Natural killer cell treated with Interleukin-12 subunit alpha and Interleukin-12 subunit beta and Interleukin-15 and Interleukin-18, amount 100 ng/mL, for 72 hours (primary cell): Measurements from ENCODE around the gene SMAD7. TPM values are rescaled to one million over a fixed set of nuclear protein-coding genes. Genes with fewer than 3 reads are reported as not detected.

Experiments
- ATAC-seq, 2 donors: fragments of 150-1000 bp; cut with Tn5 transposase in 1 of 2; sonication (Bioruptor Pico), chemical (Tn5 transposase) in 1 of 2; 2 replicates each; pipeline ENCODE4 v1.10.0; 2021
- DNase-seq: peaks from one replicate; pipeline ENCODE4 v3.0.0; 2022; ENCODE audit warnings: low spot score
- H3K27ac Mint-ChIP-seq, 2 donors: 1 replicate in 1 of 2; 2 replicates in 1 of 2; pipeline ENCODE4 v1.8.0; 2022; ENCODE audit warnings: mixed read lengths in 2 of 2, mild to moderate bottlenecking in 1 of 2, moderate library complexity in 1 of 2
- H3K27me3 Mint-ChIP-seq, 2 donors: 1 replicate in 1 of 2; 2 replicates in 1 of 2; pipeline ENCODE4 v1.8.0; 2022; ENCODE audit warnings: mixed read lengths in 2 of 2
- H3K36me3 Mint-ChIP-seq: one replicate; pipeline ENCODE4 v1.8.0; 2022; ENCODE audit warnings: mixed read lengths
- H3K4me1 Mint-ChIP-seq, 2 donors: 1 replicate in 1 of 2; 2 replicates in 1 of 2; pipeline ENCODE4 v1.8.0; 2022; ENCODE audit warnings: low read depth in 2 of 2, mixed read lengths in 2 of 2, mild to moderate bottlenecking in 1 of 2
- H3K4me3 Mint-ChIP-seq: one replicate; pipeline ENCODE4 v1.8.0; 2022; ENCODE audit warnings: mixed read lengths
- H3K9me3 Mint-ChIP-seq: 2 replicates; pipeline ENCODE4 v1.8.0; 2022; ENCODE audit warnings: mixed read lengths
- total RNA-seq, 2 donors: library from RNA; stranded (reverse); gene quantifications; one replicate each; pipeline ENCODE4 v1.2.3, GENCODE V29; 2022

The SMAD7 gene
- total RNA-seq, 2 donors from 2014 or later = 49.1 to 85.8 TPM

- H3K4me3 Mint-ChIP-seq = peak overlapping the region; percentile 80
- H3K27me3 Mint-ChIP-seq = no peaks in the 10 kb centered on the region
- peaks cover 4% of the 10 kb centered on the region for H3K36me3 Mint-ChIP-seq
- peak overlapping the region; percentile 93 to 96 for H3K27ac Mint-ChIP-seq
- H3K4me1 Mint-ChIP-seq = peaks cover 90 to 97% of the 10 kb centered on the region in 2 donors
- DNase-seq = no peak
- no peaks in the 10 kb centered on the region for H3K9me3 Mint-ChIP-seq
- peak in 1 of 2 donors; percentile 71 for ATAC-seq
Observed at GRCh38 chr18:48931680-48932461, 18.9 kb downstream of the SMAD7 start.

- H3K4me1 Mint-ChIP-seq = peaks cover 89 to 98% of the 10 kb centered on the region in 2 donors
- DNase-seq (no peak), ATAC-seq (no peak)
- no peaks in the 10 kb centered on the region for H3K27me3 Mint-ChIP-seq
- H3K9me3 Mint-ChIP-seq = no peaks in the 10 kb centered on the region
- peaks cover under 1% of the 10 kb centered on the region for H3K36me3 Mint-ChIP-seq
- peak overlapping the region; percentile 93 to 96 for H3K27ac Mint-ChIP-seq
- H3K4me3 Mint-ChIP-seq = peak overlapping the region; percentile 80
Observed at GRCh38 chr18:48930926-48931325, 19.8 kb downstream of the SMAD7 start.

GRCh38 chr18:48929941-48930713, 20.6 kb downstream of the SMAD7 start:
- peak overlapping the region; percentile 93 to 96 for H3K27ac Mint-ChIP-seq
- H3K27me3 Mint-ChIP-seq = no peaks in the 10 kb centered on the region
- DNase-seq (no peak), ATAC-seq (no peak)
- H3K4me1 Mint-ChIP-seq = peaks cover 87 to 98% of the 10 kb centered on the region in 2 donors
- H3K4me3 Mint-ChIP-seq = peak overlapping the region; percentile 80
- no peaks in the 10 kb centered on the region for H3K9me3 Mint-ChIP-seq
- no peaks in the 10 kb centered on the region for H3K36me3 Mint-ChIP-seq

- ATAC-seq = no peak
- Mint-ChIP-seq H3K4me1 (peaks cover 85 to 98% of the 10 kb centered on the region in 2 donors), H3K9me3 (no peaks in the 10 kb centered on the region), H3K36me3 (no peaks in the 10 kb centered on the region), H3K27me3 (no peaks in the 10 kb centered on the region), H3K27ac (peak overlapping the region; percentile 93 to 96), H3K4me3 (peak overlapping the region; percentile 80)
- DNase-seq = no peak
Observed at GRCh38 chr18:48929212-48929612, 21.6 kb downstream of the SMAD7 start.

DNA sequence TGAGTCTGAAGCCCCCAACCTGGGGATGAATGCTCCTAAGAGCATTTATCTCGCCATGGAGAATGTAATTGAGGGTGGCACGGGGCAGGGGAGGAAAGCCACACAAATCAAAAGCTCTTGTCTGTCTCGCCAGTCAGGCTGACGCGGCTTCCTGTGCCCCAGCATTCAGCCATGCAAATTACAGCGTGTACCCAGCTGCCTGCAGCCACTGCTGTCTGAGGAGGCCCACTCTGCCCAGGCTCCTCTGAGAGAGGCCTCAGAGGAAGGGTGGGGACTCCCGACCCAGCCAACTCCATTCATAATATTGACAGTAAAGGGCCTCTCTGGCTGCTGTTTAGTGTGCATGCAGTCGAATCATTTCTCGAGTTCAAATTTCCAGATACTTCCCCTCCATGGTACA, 22.0 kb downstream of the SMAD7 start:
- no peaks in the 10 kb centered on the region for H3K36me3 Mint-ChIP-seq
- ATAC-seq (peak; percentile 80 to 84), DNase-seq (peak; percentile 85)
- H3K4me3 Mint-ChIP-seq = peak overlapping the region; percentile 80
- no peaks in the 10 kb centered on the region for H3K27me3 Mint-ChIP-seq
- H3K9me3 Mint-ChIP-seq = no peaks in the 10 kb centered on the region
- peaks cover 85 to 98% of the 10 kb centered on the region in 2 donors for H3K4me1 Mint-ChIP-seq
- peak overlapping the region; percentile 93 to 96 for H3K27ac Mint-ChIP-seq

DNA sequence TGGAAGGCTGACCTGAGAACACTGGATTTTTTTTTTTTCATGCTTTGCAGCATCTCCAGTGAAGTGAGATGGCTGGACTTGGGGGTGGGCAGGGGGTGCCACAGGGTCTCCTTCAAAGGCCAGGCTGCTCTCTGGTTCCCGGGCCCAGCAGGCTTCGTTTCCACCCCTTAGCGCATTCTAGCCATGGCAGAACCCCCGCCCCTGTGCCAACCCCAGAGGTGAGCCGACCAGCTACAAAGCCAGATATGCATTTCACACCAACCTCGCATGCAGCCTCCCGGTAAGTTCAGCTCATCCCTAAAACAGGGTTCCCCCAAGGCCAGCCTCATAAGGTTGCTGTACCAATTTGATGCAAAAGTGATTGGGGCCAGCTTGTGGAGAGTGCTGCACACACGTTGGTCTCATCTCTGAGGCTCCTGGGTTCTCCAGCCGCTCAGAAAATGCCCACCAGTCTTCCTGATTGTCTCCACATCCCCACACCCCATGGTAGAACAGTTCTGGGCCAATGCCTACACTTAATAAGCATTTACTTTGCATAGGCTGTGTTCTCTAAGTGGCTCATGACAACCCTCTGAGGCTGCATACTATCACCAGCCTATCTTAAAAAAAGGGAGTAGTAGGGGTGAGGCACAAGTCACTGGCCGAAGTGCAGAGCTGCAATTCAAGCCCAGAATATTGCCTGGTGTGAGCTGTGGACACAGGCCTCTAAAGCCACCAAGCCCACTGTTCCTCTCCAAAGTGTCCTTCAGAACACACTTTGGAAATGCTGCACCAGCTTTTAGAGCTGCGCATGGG, 23.3 kb downstream of the SMAD7 start:
- H3K9me3 Mint-ChIP-seq = no peaks in the 10 kb centered on the region
- peak overlapping the region; percentile 80 for H3K4me3 Mint-ChIP-seq
- ATAC-seq (no peak), DNase-seq (no peak)
- H3K27ac Mint-ChIP-seq = peak overlapping the region; percentile 93 to 96
- no peaks in the 10 kb centered on the region for H3K27me3 Mint-ChIP-seq
- H3K36me3 Mint-ChIP-seq = no peaks in the 10 kb centered on the region
- peaks cover 87 to 98% of the 10 kb centered on the region in 2 donors for H3K4me1 Mint-ChIP-seq

DNA sequence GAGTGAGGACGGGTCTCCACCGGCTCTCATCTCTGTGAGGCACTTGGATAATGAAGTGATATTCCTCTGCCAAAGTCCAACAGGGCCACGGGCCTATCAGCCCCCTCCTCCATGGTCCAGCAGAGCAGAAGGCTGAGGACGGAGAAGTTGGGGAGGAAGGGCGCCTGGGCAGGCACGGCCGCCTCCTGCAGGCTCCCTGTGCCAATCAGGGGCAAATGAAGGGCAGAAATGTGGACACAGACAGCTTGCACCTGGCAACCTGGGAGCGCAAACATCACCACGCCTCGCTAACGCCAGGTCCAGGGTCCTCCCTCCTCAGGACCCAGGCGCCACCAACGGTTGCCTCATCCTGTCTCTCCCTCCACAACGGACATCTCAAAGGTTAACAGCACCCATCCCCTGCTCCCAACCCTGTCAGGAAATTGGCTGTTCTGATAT, 24.3 kb downstream of the SMAD7 start:
- DNase-seq (no peak), ATAC-seq (no peak)
- Mint-ChIP-seq H3K9me3 (no peaks in the 10 kb centered on the region), H3K4me1 (peaks cover 86 to 92% of the 10 kb centered on the region in 2 donors), H3K36me3 (no peaks in the 10 kb centered on the region), H3K4me3 (peak overlapping the region; percentile 80), H3K27ac (peak overlapping the region; percentile 93 to 96), H3K27me3 (no peaks in the 10 kb centered on the region)

DNA sequence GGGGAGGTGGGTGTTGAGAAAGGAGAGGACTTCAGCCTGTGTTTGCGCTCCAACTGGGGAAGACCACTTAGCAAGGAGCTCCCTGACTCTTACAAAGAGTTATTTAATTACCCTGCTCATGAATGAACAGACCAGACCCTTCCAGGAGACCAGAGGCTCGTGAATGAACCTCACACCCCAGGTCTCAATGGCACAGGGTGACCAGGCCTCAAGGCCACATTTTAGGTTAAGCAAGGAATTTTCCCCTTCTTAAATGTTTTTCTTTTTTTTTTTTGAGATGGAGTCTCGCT, 25.3 kb downstream of the SMAD7 start:
- Mint-ChIP-seq H3K27me3 (no peaks in the 10 kb centered on the region), H3K36me3 (peaks cover 7% of the 10 kb centered on the region), H3K27ac (peak overlapping the region; percentile 93 to 96), H3K4me1 (peaks cover 84 to 90% of the 10 kb centered on the region in 2 donors), H3K4me3 (peak overlapping the region; percentile 84), H3K9me3 (no peaks in the 10 kb centered on the region)
- no peak for ATAC-seq
- no peak for DNase-seq

DNA sequence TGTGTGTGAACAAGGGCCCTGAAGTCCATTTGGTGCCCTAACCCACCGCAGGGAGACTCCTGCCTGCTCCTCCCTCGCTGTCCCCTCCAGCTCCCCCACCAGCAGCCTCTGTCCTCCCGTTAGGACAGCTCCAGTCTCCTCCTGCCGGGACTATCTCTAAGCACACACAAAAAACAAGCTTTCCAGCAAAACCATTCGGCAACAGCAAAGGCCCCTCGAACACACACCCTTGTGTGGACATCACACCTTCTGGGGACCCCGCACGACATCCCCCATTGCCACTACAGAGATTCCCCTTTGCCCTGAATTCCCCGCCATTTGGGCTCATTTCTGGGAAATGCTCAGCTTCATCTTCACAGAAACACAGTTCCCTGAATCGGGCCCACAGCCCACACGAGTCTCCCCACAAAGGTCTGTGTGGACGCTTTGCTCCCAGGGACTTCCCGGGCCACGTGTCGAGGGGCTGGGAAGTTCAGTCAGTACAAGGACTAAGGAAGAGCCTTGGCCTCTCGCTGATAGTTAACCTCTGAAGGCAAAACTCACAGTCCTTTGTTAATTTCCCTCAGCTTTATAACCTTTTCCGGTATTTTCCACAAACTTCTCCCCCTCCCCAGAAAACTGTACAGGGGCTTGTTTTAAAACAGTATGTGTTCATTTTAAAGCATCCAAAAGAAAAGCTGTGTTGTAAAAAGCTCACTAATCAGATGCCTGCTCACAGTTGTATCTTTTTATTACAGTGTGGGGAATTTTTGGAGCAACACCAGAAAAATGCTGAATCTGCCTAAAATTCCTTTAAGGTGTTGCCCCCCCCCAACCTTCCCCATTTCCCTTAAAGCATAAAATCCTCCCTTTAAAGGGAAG, 25.9 kb downstream of the SMAD7 start:
- H3K27me3 Mint-ChIP-seq = no peaks in the 10 kb centered on the region
- peaks cover 83 to 89% of the 10 kb centered on the region in 2 donors for H3K4me1 Mint-ChIP-seq
- H3K4me3 Mint-ChIP-seq = peak overlapping the region; percentile 84
- H3K27ac Mint-ChIP-seq = peak overlapping the region; percentile 93 to 96
- peak; percentile 88 for DNase-seq
- peaks cover 12% of the 10 kb centered on the region for H3K36me3 Mint-ChIP-seq
- no peaks in the 10 kb centered on the region for H3K9me3 Mint-ChIP-seq
- peak; percentile 49 to 78 for ATAC-seq

- peaks cover 78 to 85% of the 10 kb centered on the region in 2 donors for H3K4me1 Mint-ChIP-seq
- peaks cover 17% of the 10 kb centered on the region for H3K36me3 Mint-ChIP-seq
- peak overlapping the region; percentile 93 to 96 for H3K27ac Mint-ChIP-seq
- peak; percentile 51 to 55 for ATAC-seq
- H3K27me3 Mint-ChIP-seq = no peaks in the 10 kb centered on the region
- peak overlapping the region; percentile 84 for H3K4me3 Mint-ChIP-seq
- no peaks in the 10 kb centered on the region for H3K9me3 Mint-ChIP-seq
- no peak for DNase-seq
Observed at GRCh38 chr18:48923746-48924629, 26.8 kb downstream of the SMAD7 start.

GRCh38 chr18:48922801-48923730, 27.7 kb downstream of the SMAD7 start:
- Mint-ChIP-seq H3K4me1 (peaks cover 71 to 76% of the 10 kb centered on the region in 2 donors), H3K36me3 (peaks cover 17% of the 10 kb centered on the region), H3K4me3 (peak overlapping the region; percentile 84), H3K27ac (peak overlapping the region; percentile 93 to 96), H3K9me3 (no peaks in the 10 kb centered on the region), H3K27me3 (no peaks in the 10 kb centered on the region)
- DNase-seq (peak; percentile 79), ATAC-seq (peak; percentile 24 to 68)
